Ishikawa (cell line): ENCODE results near the gene ECT2L.

Experiments used
- EGR1 ChIP-seq: IDR thresholded peaks from 2 replicates; pipeline ENCODE4 v1.6.1; 2012
- EP300 ChIP-seq: IDR thresholded peaks from 2 replicates; pipeline ENCODE4 v1.6.1; 2012; ENCODE audit warnings: borderline replicate concordance
- TAF1 ChIP-seq: IDR thresholded peaks from 2 replicates; pipeline ENCODE4 v1.6.1; 2012; ENCODE audit warnings: low read depth, mild to moderate bottlenecking
- TEAD4 ChIP-seq: IDR thresholded peaks from 2 replicates; pipeline ENCODE4 v1.6.1; 2012
- YY1 ChIP-seq: IDR thresholded peaks from 2 replicates; pipeline ENCODE4 v1.6.1; 2012; ENCODE audit warnings: low read depth
- TF ChIP-seq, protein P1 (sequence below): IDR thresholded peaks from 2 replicates; pipeline ENCODE4 v1.6.1; 2012; ENCODE audit warnings: low read depth, mild to moderate bottlenecking
- TF ChIP-seq, protein P2 (sequence below): IDR thresholded peaks from 2 replicates; pipeline ENCODE4 v1.6.1; 2012

DNA sequence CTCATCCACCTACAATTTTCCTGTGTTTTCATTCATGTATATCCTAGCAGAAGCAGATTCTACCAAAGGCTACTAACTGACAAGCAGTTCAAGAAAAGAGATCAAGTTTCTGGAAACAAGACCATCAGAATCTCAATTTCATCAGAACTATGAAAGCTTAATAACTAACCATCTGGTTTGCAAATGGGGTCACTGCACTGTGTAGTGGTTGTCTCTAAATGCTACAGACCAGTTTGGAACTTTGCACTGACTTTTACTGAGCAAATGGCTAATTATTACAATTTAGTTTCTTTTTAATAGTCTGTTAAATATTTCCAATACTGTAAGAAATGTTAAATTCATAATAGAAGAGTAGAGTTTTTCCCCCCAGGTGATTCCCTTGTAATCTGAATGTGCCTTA, 127.7 kb downstream of the ECT2L start:
- TF ChIP-seq EGR1 = no peak
- TF ChIP-seq YY1 = no peak
- no peak for TF ChIP-seq TEAD4
- no peak for TF ChIP-seq EP300
- TF ChIP-seq, protein P1, sequence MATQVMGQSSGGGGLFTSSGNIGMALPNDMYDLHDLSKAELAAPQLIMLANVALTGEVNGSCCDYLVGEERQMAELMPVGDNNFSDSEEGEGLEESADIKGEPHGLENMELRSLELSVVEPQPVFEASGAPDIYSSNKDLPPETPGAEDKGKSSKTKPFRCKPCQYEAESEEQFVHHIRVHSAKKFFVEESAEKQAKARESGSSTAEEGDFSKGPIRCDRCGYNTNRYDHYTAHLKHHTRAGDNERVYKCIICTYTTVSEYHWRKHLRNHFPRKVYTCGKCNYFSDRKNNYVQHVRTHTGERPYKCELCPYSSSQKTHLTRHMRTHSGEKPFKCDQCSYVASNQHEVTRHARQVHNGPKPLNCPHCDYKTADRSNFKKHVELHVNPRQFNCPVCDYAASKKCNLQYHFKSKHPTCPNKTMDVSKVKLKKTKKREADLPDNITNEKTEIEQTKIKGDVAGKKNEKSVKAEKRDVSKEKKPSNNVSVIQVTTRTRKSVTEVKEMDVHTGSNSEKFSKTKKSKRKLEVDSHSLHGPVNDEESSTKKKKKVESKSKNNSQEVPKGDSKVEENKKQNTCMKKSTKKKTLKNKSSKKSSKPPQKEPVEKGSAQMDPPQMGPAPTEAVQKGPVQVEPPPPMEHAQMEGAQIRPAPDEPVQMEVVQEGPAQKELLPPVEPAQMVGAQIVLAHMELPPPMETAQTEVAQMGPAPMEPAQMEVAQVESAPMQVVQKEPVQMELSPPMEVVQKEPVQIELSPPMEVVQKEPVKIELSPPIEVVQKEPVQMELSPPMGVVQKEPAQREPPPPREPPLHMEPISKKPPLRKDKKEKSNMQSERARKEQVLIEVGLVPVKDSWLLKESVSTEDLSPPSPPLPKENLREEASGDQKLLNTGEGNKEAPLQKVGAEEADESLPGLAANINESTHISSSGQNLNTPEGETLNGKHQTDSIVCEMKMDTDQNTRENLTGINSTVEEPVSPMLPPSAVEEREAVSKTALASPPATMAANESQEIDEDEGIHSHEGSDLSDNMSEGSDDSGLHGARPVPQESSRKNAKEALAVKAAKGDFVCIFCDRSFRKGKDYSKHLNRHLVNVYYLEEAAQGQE = no peak
- no peak for TF ChIP-seq TAF1
- TF ChIP-seq, protein P2, sequence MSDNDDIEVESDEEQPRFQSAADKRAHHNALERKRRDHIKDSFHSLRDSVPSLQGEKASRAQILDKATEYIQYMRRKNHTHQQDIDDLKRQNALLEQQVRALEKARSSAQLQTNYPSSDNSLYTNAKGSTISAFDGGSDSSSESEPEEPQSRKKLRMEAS = no peak
